SK-N-SH (cell line): ENCODE data around the gene IFNLR1. TPM values are rescaled to one million over a fixed set of nuclear protein-coding genes. Genes with fewer than 3 reads are reported as not detected.

Experiments
- CTCF ChIA-PET: fragments of 300-600, 350-600 bp; formaldehyde crosslinking; extraction: SDS; loops from one replicate; lab custom pipeline; 2021; lab: Yijun Ruan, JAX
- POLR2A ChIA-PET: fragments of 350-600 bp; sonication (Branson Sonifier 250); formaldehyde crosslinking; extraction: SDS; loops from one replicate; lab custom pipeline; 2020; ENCODE audit warnings: antibody characterized with exemption, inconsistent platforms; lab: Yijun Ruan, JAX
- DNase-seq: peaks from one replicate; pipeline ENCODE4 v3.0.0; 2012
- H2AFZ ChIP-seq: fragments of 200-600 bp; sonication (generic); 2 replicates; pipeline ENCODE4 v1.8.1; 2016; ENCODE audit warnings: antibody characterized with exemption, mild to moderate bottlenecking, low read depth
- H3F3A ChIP-seq: fragments of 200-600 bp; sonication (generic); replicated peaks from 2 replicates; pipeline ENCODE3; 2016; ENCODE audit warnings: antibody characterized with exemption, mild to moderate bottlenecking; ENCODE audit not compliant: insufficient read depth
- H3K27ac ChIP-seq, 2 experiments: fragments of 200-500 bp in 1 of 2; fragments of 200-600 bp in 1 of 2; sonication (Bioruptor generic) in 1 of 2; sonication (generic), shearing (Covaris generic) in 1 of 2; 2 replicates each; pipeline versions ENCODE4 v1.5.1 to v1.6.1; 2014 to 2016; ENCODE audit warnings: low read depth in 2 of 2, inconsistent platforms in 1 of 2, low read length in 1 of 2, mild to moderate bottlenecking in 1 of 2, mixed read lengths in 1 of 2
- H3K27me3 ChIP-seq: fragments of 200-600 bp; sonication (generic), shearing (Covaris generic); 2 replicates; pipeline ENCODE4 v1.6.1; 2016; ENCODE audit warnings: mixed run types; ENCODE audit not compliant: insufficient read depth
- H3K36me3 ChIP-seq, 2 experiments: fragments of 200-500 bp in 1 of 2; fragments of 200-600 bp in 1 of 2; sonication (Bioruptor generic) in 1 of 2; sonication (generic) in 1 of 2; replicated peaks in 1 of 2; 2 replicates each; pipeline versions ENCODE3 to v1.5.1; 2014 to 2016; ENCODE audit warnings: low read length in 1 of 2, mild to moderate bottlenecking in 1 of 2; ENCODE audit not compliant: insufficient read depth in 2 of 2, control insufficient read depth in 1 of 2
- H3K4me1 ChIP-seq, 2 experiments: fragments of 200-500 bp in 1 of 2; fragments of 200-600 bp in 1 of 2; sonication (Bioruptor generic) in 1 of 2; sonication (generic), shearing (Covaris generic) in 1 of 2; 2 replicates each; pipeline versions ENCODE4 v1.5.1 to v1.6.1; 2014 to 2016; ENCODE audit warnings: low read depth in 1 of 2, low read length in 1 of 2, mixed run types in 1 of 2; ENCODE audit not compliant: insufficient read depth in 2 of 2, control insufficient read depth in 1 of 2
- H3K4me2 ChIP-seq: fragments of 200-600 bp; sonication (generic), shearing (Covaris generic); 2 replicates; pipeline ENCODE4 v1.6.1; 2017; ENCODE audit warnings: mixed run types
- H3K4me3 ChIP-seq, 2 experiments: fragments of 200-500 bp in 1 of 2; fragments of 200-600 bp in 1 of 2; sonication (Bioruptor generic) in 1 of 2; sonication (generic), shearing (Covaris generic) in 1 of 2; 2 replicates each; pipeline versions ENCODE4 v1.5.1 to v1.8.1; 2014 to 2016; ENCODE audit warnings: low read depth in 2 of 2, inconsistent platforms in 1 of 2, low read length in 1 of 2, mild to moderate bottlenecking in 1 of 2, mixed read lengths in 1 of 2, moderate library complexity in 1 of 2
- H3K79me2 ChIP-seq: fragments of 200-600 bp; sonication (generic); 2 replicates; pipeline ENCODE4 v1.8.1; 2017; ENCODE audit warnings: mild to moderate bottlenecking; ENCODE audit not compliant: insufficient read depth
- H3K9ac ChIP-seq: fragments of 200-600 bp; sonication (generic); 2 replicates; pipeline ENCODE4 v1.6.1; 2017; ENCODE audit warnings: mixed run types
- H3K9me2 ChIP-seq: fragments of 200-600 bp; sonication (generic); 2 replicates; pipeline ENCODE4 v1.6.1; 2017; ENCODE audit warnings: mixed run types
- H3K9me3 ChIP-seq: fragments of 200-600 bp; sonication (generic); 2 replicates; pipeline ENCODE4 v1.6.1; 2017; ENCODE audit warnings: mixed run types, mild to moderate bottlenecking, moderate library complexity
- H4K20me1 ChIP-seq: fragments of 200-600 bp; sonication (generic); 2 replicates; pipeline ENCODE4 v1.6.1; 2017; ENCODE audit warnings: mild to moderate bottlenecking, mixed run types; ENCODE audit not compliant: insufficient read depth
- ELF1 ChIP-seq: IDR thresholded peaks from 2 replicates; pipeline ENCODE4 v1.4.0; 2012
- EP300 ChIP-seq, 2 experiments: IDR thresholded peaks; 2 replicates each; pipeline versions ENCODE4 v1.4.0 to v1.6.1; 2012; ENCODE audit warnings: borderline replicate concordance in 1 of 2, low read depth in 1 of 2, low read length in 1 of 2
- FOSL2 ChIP-seq: IDR thresholded peaks from 2 replicates; pipeline ENCODE4 v1.4.0; 2012; ENCODE audit warnings: low read depth, mild to moderate bottlenecking, moderate library complexity, borderline replicate concordance
- FOXM1 ChIP-seq: IDR thresholded peaks from 2 replicates; pipeline ENCODE4 v1.4.0; 2012; ENCODE audit warnings: low read depth, mild to moderate bottlenecking
- JUND ChIP-seq: IDR thresholded peaks from 2 replicates; pipeline ENCODE4 v1.4.0; 2012
- MEF2A ChIP-seq: IDR thresholded peaks from 2 replicates; pipeline ENCODE4 v1.4.0; 2012; ENCODE audit warnings: low read depth, borderline replicate concordance
- whole genome bisulfite sequencing: methylation state at CpG from one replicate; pipeline ENCODE4 v1.1.6; 2017; ENCODE audit warnings: low lambda C conversion rate; 5-methylcytosine and 5-hydroxymethylcytosine counted together
- polyA plus RNA-seq, 3 experiments: library from polyadenylated mRNA; depleted of rRNA; stranded (reverse); fragments of >200 nt; gene quantifications; 2 replicates each; pipeline ENCODE4 v1.2.3, GENCODE V29; 2012
- TF ChIP-seq, protein P1 (sequence below): fragments of 150-350 bp; IDR thresholded peaks from 2 replicates; pipeline ENCODE4 v1.6.1; 2017; ENCODE audit warnings: antibody characterized with exemption, low read length, low read depth, borderline replicate concordance
- TF ChIP-seq, protein P2 (sequence below): fragments of 150-350 bp; IDR thresholded peaks from 2 replicates; pipeline ENCODE4 v1.6.1; 2016; ENCODE audit warnings: mild to moderate bottlenecking, low read depth, low read length

IFNLR1 gene
- polyA plus RNA-seq, 1 of the 3 experiments (the other 2 are of a cell fraction) = 0.30 TPM

DNA sequence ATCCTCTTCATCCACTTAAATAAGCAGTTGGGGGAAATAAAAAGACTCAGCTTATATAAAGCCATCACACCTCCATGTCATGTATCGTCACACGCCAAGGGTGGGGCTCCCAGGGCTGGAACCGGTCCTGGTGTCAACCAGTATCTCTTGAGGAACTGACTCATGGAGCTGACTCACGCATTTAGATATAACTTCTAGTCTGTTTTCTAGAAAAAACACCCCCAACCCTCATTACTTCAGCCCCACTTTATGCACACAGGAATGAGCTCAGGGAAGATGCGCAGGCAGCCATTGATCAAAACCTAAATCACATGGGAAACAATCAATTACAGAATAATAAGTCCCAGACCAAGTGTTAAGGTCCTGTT is 37.2 kb downstream of the IFNLR1 start:
- H2AFZ ChIP-seq = no peak overlapping the region

DNA sequence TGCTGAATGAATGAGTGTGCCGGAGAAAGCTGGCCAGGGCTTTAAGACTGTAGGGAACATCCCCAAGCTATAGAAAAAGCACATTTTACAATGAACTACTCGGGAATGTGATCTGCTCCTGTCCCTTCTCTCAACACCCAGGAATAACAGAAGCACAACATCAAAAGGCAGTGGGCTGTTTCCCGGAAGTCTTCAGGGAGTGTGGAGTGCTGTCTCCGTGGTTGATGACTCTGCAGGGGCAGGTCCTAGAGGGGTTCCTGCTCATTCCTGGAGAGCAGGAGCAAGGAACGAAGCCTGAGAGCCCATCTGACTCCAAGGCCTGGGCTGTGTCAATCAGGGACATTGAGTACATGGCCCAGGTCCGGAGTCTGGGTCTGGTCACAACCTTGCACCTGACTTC is 39.3 kb downstream of the IFNLR1 start:
- CTCF ChIA-PET = interaction anchor here (0.7 to 9.5 kb wide), 6 partner anchors 9 to 245 kb away, joined by 3 to 72 read pairs (median 4); no protein-coding TSS in a partner anchor
- POLR2A ChIA-PET = no interaction called here

More for the DNA sequence above, 37.2 kb downstream of the IFNLR1 start:
- peak overlapping the region; percentile 5; the same call in 1 of the 2 replicates for H3K9ac ChIP-seq
- 39% methylated on average over 5 of the region's 5 CpGs for WGBS
- H3K27me3 ChIP-seq = no peaks in the 10 kb centered on the region; the same call in 1 of the 2 replicates
- H3K27ac ChIP-seq = no peak overlapping the region
- TF ChIP-seq, protein P1, sequence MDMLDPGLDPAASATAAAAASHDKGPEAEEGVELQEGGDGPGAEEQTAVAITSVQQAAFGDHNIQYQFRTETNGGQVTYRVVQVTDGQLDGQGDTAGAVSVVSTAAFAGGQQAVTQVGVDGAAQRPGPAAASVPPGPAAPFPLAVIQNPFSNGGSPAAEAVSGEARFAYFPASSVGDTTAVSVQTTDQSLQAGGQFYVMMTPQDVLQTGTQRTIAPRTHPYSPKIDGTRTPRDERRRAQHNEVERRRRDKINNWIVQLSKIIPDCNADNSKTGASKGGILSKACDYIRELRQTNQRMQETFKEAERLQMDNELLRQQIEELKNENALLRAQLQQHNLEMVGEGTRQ = no peak
- peak; percentile 34 for TF ChIP-seq JUND
- TF ChIP-seq FOSL2 = peak; percentile 78
- peak overlapping the region; percentile 51 for H3K4me2 ChIP-seq
- no peaks in the 10 kb centered on the region for H3K9me3 ChIP-seq
- H3K36me3 ChIP-seq = no peaks in the 10 kb centered on the region
- peaks cover 0 to 4% of the 10 kb centered on the region in 2 experiments; a peak in 1 of 4 replicates for H3K4me1 ChIP-seq
- CTCF ChIA-PET = interaction anchor here (0.6 to 9.5 kb wide), 55 partner anchors 9 to 749 kb away, joined by 3 to 72 read pairs (median 5); partner anchors contain the start of genes IFNLR1, MYOM3 and NIPAL3
- no peaks in the 10 kb centered on the region for H4K20me1 ChIP-seq
- H3K9me2 ChIP-seq = no peaks in the 10 kb centered on the region
- peak overlapping the region; percentile 25 to 42; a peak in 1 of 4 replicates for H3K4me3 ChIP-seq
- no peaks in the 10 kb centered on the region for H3K79me2 ChIP-seq
- no peak for DNase-seq
- H3F3A ChIP-seq = no peaks in the 10 kb centered on the region
- POLR2A ChIA-PET = no interaction called here

DNA sequence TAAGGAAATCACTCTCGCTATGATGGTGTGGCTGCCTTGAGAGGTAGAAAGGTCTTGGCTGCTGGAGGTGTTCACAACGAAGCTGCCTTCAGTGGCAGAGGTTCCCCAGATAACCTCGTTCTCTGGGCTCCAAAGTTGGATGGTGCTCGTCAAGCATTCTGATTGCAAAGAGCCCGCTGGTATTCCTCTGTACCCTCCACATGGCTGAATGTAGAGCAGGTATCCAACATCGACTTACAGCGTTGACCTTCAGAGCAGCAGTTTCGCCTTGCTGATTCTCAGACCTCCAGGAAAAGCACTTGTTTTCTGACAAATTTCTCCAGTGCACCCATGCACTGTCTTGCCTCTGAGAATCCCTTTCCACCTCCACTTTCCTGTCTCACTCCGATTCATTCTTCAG is 39.9 kb downstream of the IFNLR1 start:
- no peak overlapping the region for H3K4me2 ChIP-seq
- POLR2A ChIA-PET = no interaction called here
- H3K27ac ChIP-seq = no peak overlapping the region
- TF ChIP-seq, protein P2, sequence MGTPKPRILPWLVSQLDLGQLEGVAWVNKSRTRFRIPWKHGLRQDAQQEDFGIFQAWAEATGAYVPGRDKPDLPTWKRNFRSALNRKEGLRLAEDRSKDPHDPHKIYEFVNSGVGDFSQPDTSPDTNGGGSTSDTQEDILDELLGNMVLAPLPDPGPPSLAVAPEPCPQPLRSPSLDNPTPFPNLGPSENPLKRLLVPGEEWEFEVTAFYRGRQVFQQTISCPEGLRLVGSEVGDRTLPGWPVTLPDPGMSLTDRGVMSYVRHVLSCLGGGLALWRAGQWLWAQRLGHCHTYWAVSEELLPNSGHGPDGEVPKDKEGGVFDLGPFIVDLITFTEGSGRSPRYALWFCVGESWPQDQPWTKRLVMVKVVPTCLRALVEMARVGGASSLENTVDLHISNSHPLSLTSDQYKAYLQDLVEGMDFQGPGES = no peak
- no peak for TF ChIP-seq EP300 (IDR thresholded peaks at IDR 0.05; ENCODE audit: borderline replicate concordance in 1 of 2, low read depth in 1 of 2, low read length in 1 of 2)
- H3K9me3 ChIP-seq = no peaks in the 10 kb centered on the region
- H2AFZ ChIP-seq = no peak overlapping the region
- peaks cover 0 to 4% of the 10 kb centered on the region in 2 experiments; a peak in 1 of 4 replicates for H3K4me1 ChIP-seq
- H3F3A ChIP-seq = no peaks in the 10 kb centered on the region
- no peak overlapping the region for H3K9ac ChIP-seq
- 88% methylated on average over 8 of the region's 9 CpGs for WGBS
- H3K9me2 ChIP-seq = no peaks in the 10 kb centered on the region
- CTCF ChIA-PET = interaction anchor here (0.7 to 9.5 kb wide), 5 partner anchors 9 to 246 kb away, joined by 3 to 72 read pairs (median 6); no protein-coding TSS in a partner anchor
- no peaks in the 10 kb centered on the region for H3K79me2 ChIP-seq
- H3K36me3 ChIP-seq = no peaks in the 10 kb centered on the region
- peaks cover 5% of the 10 kb centered on the region; the same call in 1 of the 2 replicates for H3K27me3 ChIP-seq
- H3K4me3 ChIP-seq = no peak overlapping the region
- H4K20me1 ChIP-seq = no peaks in the 10 kb centered on the region
- no peak for DNase-seq

More for the DNA sequence above, 39.3 kb downstream of the IFNLR1 start:
- no peak for DNase-seq
- H3K9me3 ChIP-seq = no peaks in the 10 kb centered on the region
- no peak overlapping the region for H3K9ac ChIP-seq
- WGBS = 60% methylated on average over 6 of the region's 6 CpGs
- TF ChIP-seq ELF1 = no peak
- TF ChIP-seq MEF2A = no peak
- TF ChIP-seq EP300 (IDR thresholded peaks at IDR 0.05; ENCODE audit: borderline replicate concordance in 1 of 2, low read depth in 1 of 2, low read length in 1 of 2) = no peak
- TF ChIP-seq, protein P1 = no peak
- TF ChIP-seq FOXM1 = no peak
- peaks cover 0 to 4% of the 10 kb centered on the region in 2 experiments; a peak in 1 of 4 replicates for H3K4me1 ChIP-seq
- no peak overlapping the region for H3K4me2 ChIP-seq
- peaks cover 5% of the 10 kb centered on the region; the same call in 1 of the 2 replicates for H3K27me3 ChIP-seq
- no peaks in the 10 kb centered on the region for H3K9me2 ChIP-seq
- no peak overlapping the region for H2AFZ ChIP-seq
- no peaks in the 10 kb centered on the region for H3F3A ChIP-seq
- H3K4me3 ChIP-seq = no peak overlapping the region
- H4K20me1 ChIP-seq = no peaks in the 10 kb centered on the region
- H3K79me2 ChIP-seq = no peaks in the 10 kb centered on the region
- H3K36me3 ChIP-seq = no peaks in the 10 kb centered on the region
- H3K27ac ChIP-seq = no peak overlapping the region
